GM19238 (cell line): ENCODE measurements around the gene UBR3.
A peak's percentile ranks its signal among the peaks of the same experiment; 100 is the strongest.
"Not testable (repeated sequence)": the region's sequence is repeated elsewhere in the genome, so short reads cannot be mapped to it uniquely, and the experiment has no call there.

Experiments used
- DNase-seq: peaks from one replicate; pipeline ENCODE4 v3.0.0; 2011; ENCODE audit warnings: low spot score; ENCODE audit not compliant: insufficient read length

UBR3 gene

GRCh38 chr2:169933124-169933711, 106.0 kb downstream of the UBR3 start:
- peak; percentile 2 for DNase-seq

GRCh38 chr2:169936652-169937051, 109.4 kb downstream of the UBR3 start:
- DNase-seq = not testable (repeated sequence)

- no peak for DNase-seq
Measured at GRCh38 chr2:169945515-169945914, 118.3 kb downstream of the UBR3 start.

- no peak for DNase-seq
Measured at GRCh38 chr2:169946092-169946491, 118.8 kb downstream of the UBR3 start.

- DNase-seq = no peak
Measured at GRCh38 chr2:169946546-169946945, 119.3 kb downstream of the UBR3 start.

GRCh38 chr2:169955940-169956339, 128.7 kb downstream of the UBR3 start:
- no peak for DNase-seq

GRCh38 chr2:169957219-169957618, 130.0 kb downstream of the UBR3 start:
- DNase-seq = not testable (repeated sequence)

- no peak for DNase-seq
Measured at GRCh38 chr2:169961911-169962310, 134.7 kb downstream of the UBR3 start.

- no peak for DNase-seq
Measured at GRCh38 chr2:169963786-169964185, 136.5 kb downstream of the UBR3 start.

GRCh38 chr2:169964740-169965139, 137.5 kb downstream of the UBR3 start:
- no peak for DNase-seq

GRCh38 chr2:169965495-169965894, 138.2 kb downstream of the UBR3 start:
- DNase-seq = no peak

GRCh38 chr2:169966454-169966853, 139.2 kb downstream of the UBR3 start:
- DNase-seq = no peak

- no peak for DNase-seq
Measured at GRCh38 chr2:169968743-169969142, 141.5 kb downstream of the UBR3 start.

- DNase-seq = no peak
Measured at GRCh38 chr2:169975221-169975620, 148.0 kb downstream of the UBR3 start.

- DNase-seq = no peak
Measured at GRCh38 chr2:169976335-169976851, 149.1 kb downstream of the UBR3 start.

- DNase-seq = no peak
Measured at GRCh38 chr2:169977530-169977929, 150.3 kb downstream of the UBR3 start.

GRCh38 chr2:169978402-169979017, 151.3 kb downstream of the UBR3 start:
- DNase-seq = no peak

- DNase-seq = no peak
Measured at GRCh38 chr2:169979025-169979424, 151.8 kb downstream of the UBR3 start.

GRCh38 chr2:169980001-169980400, 152.7 kb downstream of the UBR3 start:
- DNase-seq = no peak

- DNase-seq = no peak
Measured at GRCh38 chr2:169980643-169981042, 153.4 kb downstream of the UBR3 start.

- DNase-seq = no peak
Measured at GRCh38 chr2:169982929-169983328, 155.7 kb downstream of the UBR3 start.

- no peak for DNase-seq
Measured at GRCh38 chr2:169983506-169983905, 156.3 kb downstream of the UBR3 start.

- DNase-seq = no peak
Measured at GRCh38 chr2:169984145-169984544, 156.9 kb downstream of the UBR3 start.
